H1 (cell line): ENCODE results near the gene OTUD6A. TPM values are rescaled to one million over a fixed set of nuclear protein-coding genes. Genes with fewer than 3 reads are reported as not detected.

Experiments used
- GTF2F1 ChIP-seq: IDR thresholded peaks from 2 replicates; pipeline ENCODE4 v1.6.1; 2012; ENCODE audit warnings: low read depth, low read length, improper control_type of control experiment, borderline replicate concordance
- KDM1A ChIP-seq: fragments of 200-600, 300-600 bp; sonication (generic); IDR thresholded peaks from 2 replicates; pipeline ENCODE4 v1.7.1; 2016; ENCODE audit warnings: mild to moderate bottlenecking, low read length, borderline replicate concordance
- POLR2A ChIP-seq, 2 experiments: IDR thresholded peaks; 1 replicate in 1 of 2; 2 replicates in 1 of 2; pipeline ENCODE4 v1.6.1; 2011; ENCODE audit warnings: low read depth in 2 of 2, low read length in 2 of 2, mild to moderate bottlenecking in 2 of 2; ENCODE audit errors: control extremely low read depth in 1 of 2
- RNF2 ChIP-seq: fragments of 200-900, 300-1000 bp; sonication (generic); IDR thresholded peaks from 2 replicates; pipeline ENCODE4 v1.7.1; 2016; ENCODE audit warnings: borderline replicate concordance, low read depth, mild to moderate bottlenecking, antibody characterized with exemption, low read length; ENCODE audit not compliant: poor library complexity, severe bottlenecking; ENCODE audit errors: missing control alignments
- SIN3A ChIP-seq, 2 experiments: IDR thresholded peaks in 1 of 2; conservative IDR thresholded peaks in 1 of 2; 2 replicates each; pipeline ENCODE4 v1.6.1; 2011 to 2012; ENCODE audit warnings: low read length in 2 of 2, improper control_type of control experiment in 1 of 2, low read depth in 1 of 2, mild to moderate bottlenecking in 1 of 2
- SP2 ChIP-seq: IDR thresholded peaks from 2 replicates; pipeline ENCODE4 v1.6.1; 2012; ENCODE audit warnings: mild to moderate bottlenecking, low read length, inconsistent platforms
- TEAD4 ChIP-seq: IDR thresholded peaks from 2 replicates; pipeline ENCODE4 v1.6.1; 2012; ENCODE audit warnings: low read depth, low read length, inconsistent platforms, mixed read lengths
- polyA plus RNA-seq, 7 experiments: library from polyadenylated mRNA; depleted of rRNA in 3 of 7; stranded (reverse) in 5 of 7; unstranded in 2 of 7; fragments of >200 nt in 5 of 7; fragments of 200-250 nt in 2 of 7; gene quantifications; 1 replicate in 5 of 7; 2 replicates in 1 of 7; 4 replicates in 1 of 7; pipeline versions ENCODE4 v1.2.1 to v1.2.3, GENCODE V29; 2011 to 2013; ENCODE audit warnings: missing spikeins in 2 of 7, mixed read lengths in 2 of 7
- total RNA-seq: library from RNA; stranded (reverse); fragmentation: NEBNext Ultra II Directional; extraction: Animal tissue kit (Norgen Biotek cat#: 25700); gene quantifications from 2 replicates; pipeline ENCODE4 v1.2.1, GENCODE V29; 2021

Gene OTUD6A
- total and polyA plus RNA-seq, 2 of the 8 experiments (the other 6 are each of a cell fraction or from before 2014, with no cell fraction given), result 0.09 to 0.17 TPM

GRCh38 chrX:70049925-70050324, 12.3 kb upstream of the OTUD6A start, which contains the start of gene AWAT2 (continued):
- TF ChIP-seq RNF2 (no peak), KDM1A (no peak), POLR2A (IDR thresholded peaks at IDR 0.05; ENCODE audit: control extremely low read depth in 1 of 2, low read depth in 2 of 2, low read length in 2 of 2) (no peak), SIN3A (conservative IDR thresholded peaks at IDR 0.05 in 1 of 2, IDR thresholded peaks at IDR 0.05 in 1 of 2; ENCODE audit: low read depth in 1 of 2, low read length in 2 of 2) (no peak), TEAD4 (no peak), GTF2F1 (no peak), SP2 (no peak)
